Stimulated activated CD8-positive, alpha-beta memory T cell treated with anti-CD3 and anti-CD28 coated beads, Interleukin-4, amount 100 ng/mL, for 4 hours (primary cell): ENCODE measurements around the gene SPEF2.

Experiments
- DNase-seq, 2 donors: peaks; one replicate each; pipeline ENCODE4 v3.0.0-alpha.2; 2020; ENCODE audit warnings: low read depth in 2 of 2, low spot score in 1 of 2

Gene SPEF2

GRCh38 chr5:35717718-35718117, 100.1 kb downstream of the SPEF2 start:
- DNase-seq = no peak

- no peak for DNase-seq
Observed at GRCh38 chr5:35735718-35736117, 118.1 kb downstream of the SPEF2 start.

- DNase-seq = no peak
Observed at GRCh38 chr5:35736280-35736679, 118.6 kb downstream of the SPEF2 start.

- no peak for DNase-seq
Observed at GRCh38 chr5:35741126-35741716, 123.6 kb downstream of the SPEF2 start.

GRCh38 chr5:35741971-35742370, 124.3 kb downstream of the SPEF2 start:
- DNase-seq = no peak

GRCh38 chr5:35743644-35744043, 126.0 kb downstream of the SPEF2 start:
- DNase-seq = no peak

GRCh38 chr5:35745193-35745592, 127.5 kb downstream of the SPEF2 start:
- no peak for DNase-seq

GRCh38 chr5:35745660-35746059, 128.0 kb downstream of the SPEF2 start:
- no peak for DNase-seq

- DNase-seq = no peak
Observed at GRCh38 chr5:35752012-35752411, 134.3 kb downstream of the SPEF2 start.

- DNase-seq = no peak
Observed at GRCh38 chr5:35753500-35753899, 135.8 kb downstream of the SPEF2 start.

GRCh38 chr5:35754481-35754880, 136.8 kb downstream of the SPEF2 start:
- DNase-seq = no peak

GRCh38 chr5:35755966-35756365, 138.3 kb downstream of the SPEF2 start:
- no peak for DNase-seq

- no peak for DNase-seq
Observed at GRCh38 chr5:35758151-35758724, 140.6 kb downstream of the SPEF2 start.

GRCh38 chr5:35761541-35761940, 143.9 kb downstream of the SPEF2 start:
- no peak for DNase-seq

- DNase-seq = no peak
Observed at GRCh38 chr5:35762368-35762767, 144.7 kb downstream of the SPEF2 start.

GRCh38 chr5:35765921-35766320, 148.3 kb downstream of the SPEF2 start:
- DNase-seq = no peak

GRCh38 chr5:35771300-35771699, 153.6 kb downstream of the SPEF2 start:
- DNase-seq = no peak

GRCh38 chr5:35771839-35772238, 154.2 kb downstream of the SPEF2 start:
- no peak for DNase-seq

- no peak for DNase-seq
Observed at GRCh38 chr5:35773967-35774366, 156.3 kb downstream of the SPEF2 start.

GRCh38 chr5:35776757-35777156, 159.1 kb downstream of the SPEF2 start:
- no peak for DNase-seq

GRCh38 chr5:35777358-35778087, 159.9 kb downstream of the SPEF2 start:
- peak; percentile 35 to 59 for DNase-seq

GRCh38 chr5:35778259-35778769, 160.7 kb downstream of the SPEF2 start:
- no peak for DNase-seq
